Endothelial cell of umbilical vein (primary cell): ENCODE results near the gene SPRED2. TPM values are rescaled to one million over a fixed set of nuclear protein-coding genes. Genes with fewer than 3 reads are reported as not detected.

Experiments
- BruUV-seq: library from RNA; stranded (reverse); fragments of 400-500 nt; replicated peaks from 2 replicates; lab custom pipeline; 2021; lab: Mats Ljungman, UMichigan
- CTCF ChIA-PET: fragments of 300-600, 350-600 bp; sonication (Branson Sonifier 250); formaldehyde crosslinking; loops from one replicate; lab custom pipeline; 2021; ENCODE audit warnings: antibody characterized with exemption, inconsistent platforms; lab: Charles Lee
- POLR2A ChIA-PET: fragments of 300-600, 350-600 bp; sonication (Branson Sonifier 250); formaldehyde crosslinking; loops from one replicate; lab custom pipeline; 2021; ENCODE audit warnings: antibody characterized with exemption, inconsistent platforms; lab: Charles Lee
- DNase-seq: peaks from one replicate; pipeline ENCODE4 v3.0.0-alpha.2; 2011; ENCODE audit warnings: low read depth, low spot score
- FAIRE-seq: peaks from 2 replicates; lab custom pipeline; 2011; peaks lifted over from hg19 to GRCh38; lab: Jason Lieb, UNC
- H2AFZ ChIP-seq: 2 replicates; pipeline ENCODE4 v1.6.0; 2012; ENCODE audit warnings: low read depth, low read length, control low read depth, inconsistent platforms
- H3K27ac ChIP-seq: 2 replicates; pipeline ENCODE4 v1.5.1; 2011; ENCODE audit warnings: low read depth, mild to moderate bottlenecking, control low read depth, low read length, moderate library complexity; ENCODE audit not compliant: insufficient read depth
- H3K27me3 ChIP-seq, 2 experiments: 2 replicates each; pipeline versions ENCODE4 v1.6.0 to v1.6.1; 2011; ENCODE audit warnings: low read length in 2 of 2, mixed read lengths in 1 of 2; ENCODE audit not compliant: control insufficient read depth in 2 of 2, insufficient read depth in 2 of 2
- H3K36me3 ChIP-seq, 2 experiments: 2 replicates in 1 of 2; 3 replicates in 1 of 2; pipeline ENCODE4 v1.5.1; 2011; ENCODE audit warnings: low read length in 2 of 2, mild to moderate bottlenecking in 1 of 2, moderate library complexity in 1 of 2; ENCODE audit not compliant: control insufficient read depth in 2 of 2, insufficient read depth in 2 of 2; ENCODE audit errors: extremely low read depth in 1 of 2
- H3K4me1 ChIP-seq: 3 replicates; pipeline ENCODE4 v1.5.1; 2011; ENCODE audit warnings: mild to moderate bottlenecking, low read length; ENCODE audit not compliant: control insufficient read depth, insufficient read depth; ENCODE audit errors: extremely low read depth
- H3K4me2 ChIP-seq: 2 replicates; pipeline ENCODE4 v1.6.1; 2011; ENCODE audit warnings: low read length, control low read depth, mixed read lengths; ENCODE audit not compliant: insufficient read depth
- H3K4me3 ChIP-seq, 3 experiments: fragments of 200-600 bp in 1 of 3; sonication (generic), shearing (Covaris generic) in 1 of 3; replicated peaks in 1 of 3; 2 replicates each; pipeline ENCODE4 v1.5.1; 2011 to 2016; ENCODE audit warnings: control low read depth in 3 of 3, low read length in 3 of 3, mild to moderate bottlenecking in 2 of 3, inconsistent platforms in 1 of 3, low read depth in 1 of 3, moderate library complexity in 1 of 3; ENCODE audit not compliant: insufficient read depth in 1 of 3
- H3K79me2 ChIP-seq: 2 replicates; pipeline ENCODE4 v1.6.0; 2012; ENCODE audit warnings: low read length, inconsistent platforms; ENCODE audit not compliant: control insufficient read depth, insufficient read depth
- H3K9ac ChIP-seq: replicated peaks from 2 replicates; pipeline ENCODE3; 2011; ENCODE audit warnings: low read length, control low read depth; ENCODE audit not compliant: insufficient read depth; ENCODE audit errors: extremely low read depth
- H3K9me1 ChIP-seq: replicated peaks from 3 replicates; pipeline ENCODE4 v1.6.0; 2011; ENCODE audit warnings: mild to moderate bottlenecking, low read length; ENCODE audit not compliant: control insufficient read depth, insufficient read depth; ENCODE audit errors: extremely low read depth
- H3K9me3 ChIP-seq: replicated peaks from 2 replicates; pipeline ENCODE4 v1.5.1; 2012; ENCODE audit warnings: low read length, inconsistent platforms; ENCODE audit not compliant: control insufficient read depth, insufficient read depth
- H4K20me1 ChIP-seq: replicated peaks from 2 replicates; pipeline ENCODE3; 2011; ENCODE audit warnings: mild to moderate bottlenecking, low read length; ENCODE audit not compliant: control insufficient read depth, insufficient read depth; ENCODE audit errors: extremely low read depth
- CTCF ChIP-seq, 2 donors: IDR thresholded peaks; 1 replicate in 1 of 2; 2 replicates in 1 of 2; pipeline ENCODE4 v1.5.1; 2011; ENCODE audit warnings: low read length in 2 of 2, mild to moderate bottlenecking in 2 of 2, moderate library complexity in 2 of 2, control low read depth in 1 of 2, inconsistent platforms in 1 of 2, low read depth in 1 of 2; ENCODE audit not compliant: insufficient read depth in 1 of 2; ENCODE audit errors: extremely low read depth in 1 of 2
- GATA2 ChIP-seq: IDR thresholded peaks from 2 replicates; pipeline ENCODE4 v1.7.0; 2011; ENCODE audit warnings: low read depth, mild to moderate bottlenecking, moderate library complexity, mixed read lengths, low read length; ENCODE audit not compliant: insufficient read length, insufficient read depth
- JUN ChIP-seq: IDR thresholded peaks from 2 replicates; pipeline ENCODE4 v1.6.1; 2011; ENCODE audit warnings: borderline replicate concordance, low read depth; ENCODE audit not compliant: insufficient read length, insufficient read depth
- POLR2A ChIP-seq: IDR thresholded peaks from 2 replicates; pipeline ENCODE4 v1.6.1; 2012; ENCODE audit warnings: low read depth, mild to moderate bottlenecking, control low read depth, low read length
- dilution Hi-C: fragments of 300-500 bp; cut with MboI; formaldehyde crosslinking; loops from one replicate; pipeline ENCODE4 v1.15.0; 2019; ENCODE audit warnings: low sequenced_read_pairs; ENCODE audit not compliant: extremely low pct_ligation_motif_present
- intact Hi-C: fragments of 100-400 bp; cut with micrococcal nuclease; formaldehyde crosslinking; loops from one replicate; pipeline ENCODE4 v1.10.0; 2022
- polyA plus RNA-seq, 4 experiments: library from polyadenylated mRNA; depleted of rRNA in 3 of 4; stranded (reverse) in 3 of 4; unstranded in 1 of 4; fragments of >200 nt; gene quantifications; 2 replicates each; pipeline versions ENCODE4 v1.2.1 to v1.2.3, GENCODE V29; 2011 to 2012; ENCODE audit warnings: missing spikeins in 1 of 4
- total RNA-seq: library from RNA; stranded (reverse); gene quantifications from 2 replicates; pipeline ENCODE4 v1.2.3, GENCODE V29; 2021

SPRED2 gene
- total and polyA plus RNA-seq, 2 donors (not counting 3 experiments of a cell fraction or from before 2014, with no cell fraction given): 3.6 to 9.6 TPM

- intact Hi-C loops (no loop called here), dilution Hi-C loops (no loop called here)
- Histone ChIP-seq H3K27me3 (peaks cover 11 to 15% of the 10 kb centered on the region in 2 experiments), H3K27ac (no peak overlapping the region), H3K9ac (no peak overlapping the region), H3K4me2 (no peak overlapping the region), H4K20me1 (no peaks in the 10 kb centered on the region), H2AFZ (no peak overlapping the region), H3K9me1 (no peaks in the 10 kb centered on the region), H3K79me2 (no peaks in the 10 kb centered on the region), H3K4me3 (no peak overlapping the region), H3K9me3 (no peaks in the 10 kb centered on the region), H3K4me1 (no peaks in the 10 kb centered on the region), H3K36me3 (no peaks in the 10 kb centered on the region)
- FAIRE-seq: no peak
- TF ChIP-seq JUN (no peak), POLR2A (no peak), GATA2 (no peak), CTCF (IDR thresholded peaks at IDR 0.05; ENCODE audit: extremely low read depth in 1 of 2, insufficient read depth in 1 of 2, low read depth in 1 of 2, low read length in 2 of 2) (no peak)
- no TSS peak for BruUV-seq
- DNase-seq: no peak
- ChIA-PET CTCF (no interaction called here), POLR2A (no interaction called here)
Measured at GRCh38 chr2:65475000-65475399, 42.6 kb upstream of the SPRED2 start.

- dilution Hi-C loops: no loop called here
- no peaks in the 10 kb centered on the region for H3K9me3 ChIP-seq
- intact Hi-C loops: no loop called here
- FAIRE-seq (no peak), DNase-seq (no peak)
- BruUV-seq: no TSS peak
- ChIA-PET POLR2A (no interaction called here), CTCF (interaction anchor here (1.8 kb wide), 1 partner anchor 9 kb away, joined by 7 read pairs; no protein-coding TSS in a partner anchor)
- H3K9ac ChIP-seq: no peak overlapping the region
- no peak overlapping the region for H3K27ac ChIP-seq
- TF ChIP-seq CTCF (IDR thresholded peaks at IDR 0.05; ENCODE audit: extremely low read depth in 1 of 2, insufficient read depth in 1 of 2, low read depth in 1 of 2, low read length in 2 of 2): no peak
- H3K4me1 ChIP-seq: no peaks in the 10 kb centered on the region
- H3K9me1 ChIP-seq: no peaks in the 10 kb centered on the region
- H4K20me1 ChIP-seq: no peaks in the 10 kb centered on the region
- no peak overlapping the region for H3K4me2 ChIP-seq
- no peak overlapping the region for H3K4me3 ChIP-seq
- H3K36me3 ChIP-seq: no peaks in the 10 kb centered on the region
- H3K27me3 ChIP-seq: peaks cover 5 to 6% of the 10 kb centered on the region in 2 experiments
- H3K79me2 ChIP-seq: no peaks in the 10 kb centered on the region
- H2AFZ ChIP-seq: no peak overlapping the region
Measured at GRCh38 chr2:65473045-65473444, 40.6 kb upstream of the SPRED2 start.
